GM19023 (cell line): Measurements from ENCODE around the gene LCA5L.

Experiments
- ATAC-seq: cut with Tn5 transposase; IDR thresholded peaks from one replicate; pipeline ENCODE4 v1.9.1; 2021; ENCODE audit warnings: mild to moderate bottlenecking, moderate library complexity; ENCODE audit not compliant: unreplicated experiment

The LCA5L gene

GRCh38 chr21:39445321-39446269 lies at the start of gene LCA5L:
TSS of gene LCA5L (minus strand) at chr21:39445778. CDS start at chr21:39428493, 17,285 bp downstream.
- ATAC-seq, result peak; percentile 92

GRCh38 chr21:39489380-39489924 lies 43.9 kb upstream of the LCA5L start:
- ATAC-seq, result no peak

GRCh38 chr21:39484711-39485276 lies 39.2 kb upstream of the LCA5L start:
- ATAC-seq, result no peak

- ATAC-seq, result no peak
Observed at GRCh38 chr21:39483917-39484316, 38.3 kb upstream of the LCA5L start.

- no peak for ATAC-seq
Observed at GRCh38 chr21:39481886-39482285, 36.3 kb upstream of the LCA5L start.

- no peak for ATAC-seq
Observed at GRCh38 chr21:39480271-39480670, 34.7 kb upstream of the LCA5L start.

- ATAC-seq, result no peak
Observed at GRCh38 chr21:39479814-39480182, 34.2 kb upstream of the LCA5L start.

GRCh38 chr21:39479164-39479813 lies 33.7 kb upstream of the LCA5L start:
- ATAC-seq, result no peak

- no peak for ATAC-seq
Observed at GRCh38 chr21:39474611-39475010, 29.0 kb upstream of the LCA5L start.

GRCh38 chr21:39472786-39473185 lies 27.2 kb upstream of the LCA5L start:
- ATAC-seq, result no peak

GRCh38 chr21:39471598-39471997 lies 26.0 kb upstream of the LCA5L start:
- no peak for ATAC-seq

GRCh38 chr21:39468559-39468958 lies 23.0 kb upstream of the LCA5L start:
- ATAC-seq, result no peak

- ATAC-seq, result no peak
Observed at GRCh38 chr21:39467746-39468145, 22.2 kb upstream of the LCA5L start.

- no peak for ATAC-seq
Observed at GRCh38 chr21:39466584-39466983, 21.0 kb upstream of the LCA5L start.

- ATAC-seq, result no peak
Observed at GRCh38 chr21:39463308-39463707, 17.7 kb upstream of the LCA5L start.

- peak; percentile 45 for ATAC-seq
Observed at GRCh38 chr21:39461419-39461818, 15.8 kb upstream of the LCA5L start.

GRCh38 chr21:39456665-39457064 lies 11.1 kb upstream of the LCA5L start:
- ATAC-seq, result no peak

- no peak for ATAC-seq
Observed at GRCh38 chr21:39454949-39455668, 9.5 kb upstream of the LCA5L start.

- no peak for ATAC-seq
Observed at GRCh38 chr21:39453571-39454179, 8.1 kb upstream of the LCA5L start.

- ATAC-seq, result no peak
Observed at GRCh38 chr21:39452970-39453342, 7.4 kb upstream of the LCA5L start.
